Measurements from ENCODE around the gene CFAP299. TPM values are rescaled to one million over a fixed set of nuclear protein-coding genes. Genes with fewer than 3 reads are reported as not detected.

The CFAP299 gene
- total RNA-seq, 1 donor, result 2.5 TPM

DNA sequence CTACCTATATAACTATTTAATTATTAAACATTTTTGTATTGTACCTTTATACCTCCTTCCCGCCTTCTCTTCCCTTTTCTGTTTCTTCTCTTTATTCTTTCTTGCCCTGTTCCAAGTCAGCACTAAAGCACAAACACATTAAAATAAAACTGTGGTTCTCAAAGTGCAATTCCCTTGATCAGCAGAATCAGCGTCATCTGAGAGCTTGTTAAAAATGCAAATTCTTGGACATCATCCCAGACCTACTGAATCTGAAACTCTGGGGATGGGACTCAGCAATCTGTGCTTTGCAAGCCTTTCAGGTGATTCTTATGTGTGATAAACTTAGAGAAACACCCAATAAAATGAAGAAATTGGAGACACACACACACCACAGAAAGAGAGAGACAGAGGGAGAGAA is 516.5 kb downstream of the CFAP299 start:
- no peaks in the 10 kb centered on the region for H3K27me3 ChIP-seq (ENCODE audit: insufficient read depth, low read length)
- no peak overlapping the region for H3K27ac ChIP-seq (ENCODE audit: low read depth, low read length)
- H3K36me3 ChIP-seq (ENCODE audit: insufficient read depth, low read length), result no peaks in the 10 kb centered on the region
- H3K79me2 ChIP-seq (ENCODE audit: insufficient read depth, low read length), result no peaks in the 10 kb centered on the region
- no peak for DNase-seq (ENCODE audit: insufficient read length, low spot score, missing footprints)
- no peaks in the 10 kb centered on the region for H3K4me1 ChIP-seq (ENCODE audit: insufficient read depth, low read length)
- H3K4me2 ChIP-seq (ENCODE audit: insufficient read depth, low read length), result no peak overlapping the region
- H2AFZ ChIP-seq (ENCODE audit: low read length), result no peak overlapping the region
- no peaks in the 10 kb centered on the region for H3K9me3 ChIP-seq (ENCODE audit: low read depth, low read length)
- H3K4me3 ChIP-seq (ENCODE audit: insufficient read depth, low read length), result no peak overlapping the region
- TF ChIP-seq CTCF (IDR thresholded peaks at IDR 0.05; ENCODE audit: extremely low read depth, low read depth, low read length), result no peak
- no peaks in the 10 kb centered on the region for H4K20me1 ChIP-seq (ENCODE audit: insufficient read depth, low read length)

GRCh38 chr4:80873571-80873970 is 538.0 kb downstream of the CFAP299 start:
- Histone ChIP-seq H3K79me2 (ENCODE audit: insufficient read depth, low read length) (no peaks in the 10 kb centered on the region), H3K27me3 (ENCODE audit: insufficient read depth, low read length) (no peaks in the 10 kb centered on the region), H3K36me3 (ENCODE audit: insufficient read depth, low read length) (no peaks in the 10 kb centered on the region), H3K4me2 (ENCODE audit: insufficient read depth, low read length) (no peak overlapping the region), H3K4me3 (ENCODE audit: insufficient read depth, low read length) (no peak overlapping the region), H3K27ac (ENCODE audit: low read depth, low read length) (no peak overlapping the region), H2AFZ (ENCODE audit: low read length) (no peak overlapping the region), H4K20me1 (ENCODE audit: insufficient read depth, low read length) (no peaks in the 10 kb centered on the region), H3K9me3 (ENCODE audit: low read depth, low read length) (no peaks in the 10 kb centered on the region), H3K4me1 (ENCODE audit: insufficient read depth, low read length) (no peaks in the 10 kb centered on the region)
- no peak for DNase-seq (ENCODE audit: insufficient read length, low spot score, missing footprints)
- no peak for TF ChIP-seq CTCF (IDR thresholded peaks at IDR 0.05; ENCODE audit: extremely low read depth, low read depth, low read length)

- TF ChIP-seq CTCF (IDR thresholded peaks at IDR 0.05; ENCODE audit: extremely low read depth, low read depth, low read length), result no peak
- DNase-seq (ENCODE audit: insufficient read length, low spot score, missing footprints), result no peak
- Histone ChIP-seq H3K36me3 (ENCODE audit: insufficient read depth, low read length) (no peaks in the 10 kb centered on the region), H4K20me1 (ENCODE audit: insufficient read depth, low read length) (no peaks in the 10 kb centered on the region), H3K27ac (ENCODE audit: low read depth, low read length) (no peak overlapping the region), H3K79me2 (ENCODE audit: insufficient read depth, low read length) (no peaks in the 10 kb centered on the region), H3K4me3 (ENCODE audit: insufficient read depth, low read length) (no peak overlapping the region), H3K4me2 (ENCODE audit: insufficient read depth, low read length) (no peak overlapping the region), H2AFZ (ENCODE audit: low read length) (no peak overlapping the region), H3K9me3 (ENCODE audit: low read depth, low read length) (no peaks in the 10 kb centered on the region), H3K4me1 (ENCODE audit: insufficient read depth, low read length) (no peaks in the 10 kb centered on the region), H3K27me3 (ENCODE audit: insufficient read depth, low read length) (no peaks in the 10 kb centered on the region)
Observed at GRCh38 chr4:80874979-80875378, 539.4 kb downstream of the CFAP299 start.

DNA sequence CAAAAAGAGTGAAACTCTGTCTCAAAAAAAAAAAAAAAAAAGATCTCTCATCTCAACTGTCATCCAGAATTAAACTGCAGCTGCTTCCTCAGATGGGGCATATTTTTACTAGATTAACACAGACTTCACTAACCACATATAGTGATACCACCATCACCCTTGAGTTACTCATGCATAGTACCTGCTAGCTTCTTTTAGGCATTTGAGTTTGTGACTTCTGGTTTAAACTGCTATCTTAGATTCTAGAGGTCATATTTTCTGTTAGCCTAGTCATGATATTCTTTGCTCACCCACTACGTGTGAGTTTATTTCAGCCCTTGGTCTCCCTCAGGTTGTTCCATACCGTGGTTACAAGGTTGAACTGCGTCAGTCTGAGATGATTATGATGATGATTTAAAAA is 540.1 kb downstream of the CFAP299 start:
- H3K4me2 ChIP-seq (ENCODE audit: insufficient read depth, low read length), result no peak overlapping the region
- H3K79me2 ChIP-seq (ENCODE audit: insufficient read depth, low read length), result no peaks in the 10 kb centered on the region

More for the DNA sequence above, 540.1 kb downstream of the CFAP299 start:
- Histone ChIP-seq H3K27me3 (ENCODE audit: insufficient read depth, low read length) (no peaks in the 10 kb centered on the region), H3K4me3 (ENCODE audit: insufficient read depth, low read length) (no peak overlapping the region), H3K36me3 (ENCODE audit: insufficient read depth, low read length) (no peaks in the 10 kb centered on the region), H3K4me1 (ENCODE audit: insufficient read depth, low read length) (no peaks in the 10 kb centered on the region), H2AFZ (ENCODE audit: low read length) (no peak overlapping the region), H4K20me1 (ENCODE audit: insufficient read depth, low read length) (no peaks in the 10 kb centered on the region), H3K27ac (ENCODE audit: low read depth, low read length) (no peak overlapping the region), H3K9me3 (ENCODE audit: low read depth, low read length) (no peaks in the 10 kb centered on the region)
- DNase-seq (ENCODE audit: insufficient read length, low spot score, missing footprints), result no peak
- TF ChIP-seq CTCF (IDR thresholded peaks at IDR 0.05; ENCODE audit: extremely low read depth, low read depth, low read length), result no peak
